Measurements from ENCODE around the gene MMS19. TPM values are rescaled to one million over a fixed set of nuclear protein-coding genes. Genes with fewer than 3 reads are reported as not detected.
"Not testable (repeated sequence)": the region's sequence is repeated elsewhere in the genome, so short reads cannot be mapped to it uniquely, and the experiment has no call there.

The MMS19 gene
- total RNA-seq, 2 experiments from 2014 or later = 98.0 to 100 TPM

- ChIA-PET CTCF (no interaction called here), POLR2A (no interaction called here)
Observed at GRCh38 chr10:97479939-97480338, 18.3 kb downstream of the MMS19 start.

GRCh38 chr10:97479410-97479809 is 18.8 kb downstream of the MMS19 start:
- CTCF ChIA-PET, POLR2A ChIA-PET: not testable (repeated sequence)

GRCh38 chr10:97475936-97476594 is 22.2 kb downstream of the MMS19 start:
- POLR2A ChIA-PET = interaction anchor here (0.6 kb wide), 1 partner anchor 167 kb away, joined by 3 read pairs; no protein-coding TSS in a partner anchor
- CTCF ChIA-PET = no interaction called here

- POLR2A ChIA-PET = no interaction called here
- CTCF ChIA-PET = no interaction called here
Observed at GRCh38 chr10:97474918-97475317, 23.3 kb downstream of the MMS19 start.

- POLR2A ChIA-PET, CTCF ChIA-PET: not testable (repeated sequence)
Observed at GRCh38 chr10:97468781-97469180, 29.4 kb downstream of the MMS19 start.

GRCh38 chr10:97468162-97468561 is 30.1 kb downstream of the MMS19 start:
- POLR2A ChIA-PET = no interaction called here
- CTCF ChIA-PET = no interaction called here

- POLR2A ChIA-PET = interaction anchor here (1.0 kb wide), 1 partner anchor 78 kb away, joined by 6 read pairs; no protein-coding TSS in a partner anchor
- CTCF ChIA-PET = interaction anchor here (0.9 kb wide), 1 partner anchor 87 kb away, joined by 6 read pairs; no protein-coding TSS in a partner anchor
Observed at GRCh38 chr10:97466755-97467154, 31.5 kb downstream of the MMS19 start.

GRCh38 chr10:97465982-97466381 is 32.2 kb downstream of the MMS19 start:
- CTCF ChIA-PET = interaction anchor here (1.6 kb wide), 1 partner anchor 87 kb away, joined by 4 read pairs; no protein-coding TSS in a partner anchor
- POLR2A ChIA-PET = interaction anchor here (0.6 to 1.0 kb wide), 2 partner anchors 26 to 79 kb away, joined by 3 to 6 read pairs; no protein-coding TSS in a partner anchor

GRCh38 chr10:97464226-97464625 is 34.0 kb downstream of the MMS19 start:
- POLR2A ChIA-PET = no interaction called here

GRCh38 chr10:97463363-97464132 is 34.7 kb downstream of the MMS19 start:
- CTCF ChIA-PET = interaction anchor here (0.5 to 1.9 kb wide), 4 partner anchors 9 to 29 kb away, joined by 3 to 8 read pairs (median 4); no protein-coding TSS in a partner anchor
- POLR2A ChIA-PET = no interaction called here

More at GRCh38 chr10:97464226-97464625, 34.0 kb downstream of the MMS19 start:
- CTCF ChIA-PET = interaction anchor here (0.5 to 1.9 kb wide), 5 partner anchors 9 to 56 kb away, joined by 3 to 8 read pairs (median 3); no protein-coding TSS in a partner anchor

GRCh38 chr10:97462309-97462708 is 35.9 kb downstream of the MMS19 start:
- ChIA-PET CTCF (interaction anchor here (0.6 to 1.5 kb wide), 4 partner anchors 9 to 714 kb away, joined by 3 read pairs; no protein-coding TSS in a partner anchor), POLR2A (interaction anchor here (0.9 kb wide), 1 partner anchor 18 kb away, joined by 4 read pairs; no protein-coding TSS in a partner anchor)

- ChIA-PET POLR2A (interaction anchor here (0.8 kb wide), 1 partner anchor 9 kb away, joined by 3 read pairs; no protein-coding TSS in a partner anchor), CTCF (interaction anchor here (1.2 kb wide), 1 partner anchor 113 kb away, joined by 3 read pairs; the partner anchor contains the start of gene ANKRD2)
Observed at GRCh38 chr10:97459933-97460332, 38.3 kb downstream of the MMS19 start.

GRCh38 chr10:97459111-97459510 is 39.1 kb downstream of the MMS19 start:
- ChIA-PET CTCF (interaction anchor here (1.2 kb wide), 1 partner anchor 114 kb away, joined by 3 read pairs; the partner anchor contains the start of gene ANKRD2), POLR2A (no interaction called here)

GRCh38 chr10:97456686-97457065 is 41.5 kb downstream of the MMS19 start:
- POLR2A ChIA-PET = no interaction called here
- CTCF ChIA-PET = interaction anchor here (0.6 kb wide), 1 partner anchor 307 kb away, joined by 4 read pairs; no protein-coding TSS in a partner anchor

- ChIA-PET POLR2A (no interaction called here), CTCF (interaction anchor here (0.6 kb wide), 1 partner anchor 307 kb away, joined by 4 read pairs; no protein-coding TSS in a partner anchor)
Observed at GRCh38 chr10:97456034-97456685, 42.1 kb downstream of the MMS19 start.

- CTCF ChIA-PET = interaction anchor here (1.1 to 1.9 kb wide), 4 partner anchors 10 to 119 kb away, joined by 3 to 8 read pairs (median 4); no protein-coding TSS in a partner anchor
- POLR2A ChIA-PET = interaction anchor here (0.6 kb wide), 2 partner anchors 21 to 46 kb away, joined by 3 read pairs; no protein-coding TSS in a partner anchor
Observed at GRCh38 chr10:97454330-97455036, 43.7 kb downstream of the MMS19 start.

- CTCF ChIA-PET = interaction anchor here (0.8 kb wide), 1 partner anchor 10 kb away, joined by 3 read pairs; no protein-coding TSS in a partner anchor
Observed at GRCh38 chr10:97452352-97452751, 45.9 kb downstream of the MMS19 start.

GRCh38 chr10:97451605-97452004 is 46.6 kb downstream of the MMS19 start:
- ChIA-PET POLR2A (interaction anchor here (1.3 kb wide), 1 partner anchor 8 kb away, joined by 3 read pairs; no protein-coding TSS in a partner anchor), CTCF (no interaction called here)

More at GRCh38 chr10:97452352-97452751, 45.9 kb downstream of the MMS19 start:
- POLR2A ChIA-PET = interaction anchor here (1.1 kb wide), 1 partner anchor 51 kb away, joined by 3 read pairs; the partner anchor contains the start of gene RRP12
